ENCODE measurements around the gene MTERF2.
"Not testable (repeated sequence)": the region's sequence is repeated elsewhere in the genome, so short reads cannot be mapped to it uniquely, and the experiment has no call there.

MTERF2 gene

GRCh38 chr12:106986625-106987389, at the start of gene MTERF2:
Gene MTERF2 (minus strand): TSS chr12:106987146. CDS start chr12:106978714, 8,432 bp downstream.
- peak; percentile 98 for DNase-seq (ENCODE audit: low spot score)

- no peak for DNase-seq (ENCODE audit: low spot score)
These were observed 48.8 kb upstream of the MTERF2 start for GRCh38 chr12:107035733-107036132.

DNA sequence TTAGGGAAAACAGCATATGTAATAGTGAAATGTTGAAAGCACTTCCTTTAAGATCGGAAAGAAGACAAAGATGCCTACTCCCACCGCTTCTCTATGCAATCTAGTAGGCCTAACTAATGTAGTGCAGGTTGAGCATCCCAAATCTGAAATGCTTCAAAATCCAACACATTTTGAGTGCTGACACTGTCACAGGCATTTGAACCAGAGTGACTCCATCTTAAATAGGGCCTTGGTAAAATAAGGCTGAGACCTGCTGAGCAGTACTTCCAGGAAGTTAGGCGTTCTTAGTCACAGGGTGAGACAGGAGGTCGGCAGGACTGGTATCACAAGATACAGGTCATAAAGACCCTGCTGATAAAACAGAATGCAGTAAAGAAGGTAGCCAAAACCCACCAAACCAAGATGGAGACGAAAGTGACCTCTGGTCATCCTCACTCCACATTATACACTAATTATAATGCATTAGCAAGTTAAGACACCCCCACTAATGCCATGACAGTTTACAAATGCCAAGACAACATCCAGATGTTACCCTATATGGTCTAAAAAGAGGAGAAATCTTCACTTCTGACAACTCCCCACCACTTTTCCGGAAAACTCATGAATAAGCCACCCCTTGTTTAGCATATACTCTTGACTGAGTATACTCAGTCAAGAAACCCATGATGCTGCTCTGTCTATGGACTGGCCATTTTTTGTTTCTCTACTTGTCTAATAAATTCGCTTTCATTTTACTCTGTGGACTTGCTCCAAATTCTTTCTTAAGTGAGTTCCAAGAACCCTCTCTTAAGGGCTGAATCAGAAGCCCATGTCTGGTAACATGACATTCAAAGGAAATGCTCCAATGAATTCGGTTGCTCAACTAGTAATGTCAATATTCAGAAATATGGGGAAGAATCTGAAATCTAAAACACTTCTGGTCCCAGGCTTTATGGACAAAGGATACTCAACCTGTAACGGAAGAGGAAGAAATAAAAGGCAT, 47.1 kb upstream of the MTERF2 start:
- no peak for DNase-seq (ENCODE audit: low spot score)

DNA sequence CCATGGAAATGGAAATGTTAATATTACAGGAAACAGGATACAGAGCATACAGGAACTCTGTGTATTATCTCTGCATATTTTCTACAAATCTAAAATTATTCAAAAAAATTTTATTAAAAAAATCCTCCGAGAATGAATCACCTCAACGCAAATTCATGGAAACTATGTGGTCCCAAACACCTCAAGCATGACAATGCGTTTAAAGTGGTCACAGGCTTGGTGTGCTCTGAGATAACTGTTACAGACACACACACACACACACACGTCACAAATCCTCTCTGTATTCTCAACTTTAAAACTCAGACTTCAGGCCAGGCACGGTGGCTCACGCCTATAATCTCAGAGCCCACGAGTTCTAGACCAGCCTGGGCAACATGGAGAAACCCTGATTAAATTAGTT, 45.3 kb upstream of the MTERF2 start:
- DNase-seq (ENCODE audit: low spot score), result no peak

DNA sequence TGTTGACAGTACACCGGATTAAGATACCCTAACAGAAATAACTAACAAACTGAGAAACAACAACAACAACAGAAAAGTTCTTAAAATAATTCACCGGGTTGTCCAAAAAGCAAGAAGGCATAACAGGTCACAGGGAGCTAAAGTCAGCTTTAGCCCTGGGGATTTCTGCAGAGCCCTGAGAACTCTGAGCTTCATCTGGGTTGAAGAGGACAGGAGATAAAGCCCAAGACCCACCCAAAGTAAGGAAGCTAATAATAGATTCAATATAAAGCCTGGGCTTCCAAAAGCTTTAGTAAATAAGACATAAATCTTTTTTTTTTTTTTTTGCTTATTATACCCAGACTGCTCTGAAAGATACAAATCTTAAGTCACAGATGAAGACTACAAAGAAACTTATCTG, 44.1 kb upstream of the MTERF2 start:
- DNase-seq (ENCODE audit: low spot score), result no peak

DNA sequence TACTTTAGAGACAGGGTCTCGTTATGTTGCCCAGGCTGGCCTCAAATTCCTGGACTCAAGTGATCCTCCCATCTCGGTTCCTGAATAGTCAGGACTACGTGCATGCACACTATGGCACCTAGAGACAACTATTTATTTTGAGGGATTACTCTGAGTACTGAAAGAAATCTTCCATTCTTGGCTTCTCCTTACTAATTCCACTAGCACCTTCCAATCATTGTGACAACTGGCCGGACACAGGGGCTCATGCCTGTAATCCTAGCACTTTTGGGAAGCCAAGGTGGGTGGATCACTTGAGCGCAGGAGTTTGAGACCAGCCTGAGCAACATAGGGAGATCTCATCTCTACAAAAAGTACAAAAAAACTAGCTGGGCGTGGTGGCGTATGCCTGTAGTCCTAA, 42.1 kb upstream of the MTERF2 start:
- DNase-seq (ENCODE audit: low spot score), result no peak

DNA sequence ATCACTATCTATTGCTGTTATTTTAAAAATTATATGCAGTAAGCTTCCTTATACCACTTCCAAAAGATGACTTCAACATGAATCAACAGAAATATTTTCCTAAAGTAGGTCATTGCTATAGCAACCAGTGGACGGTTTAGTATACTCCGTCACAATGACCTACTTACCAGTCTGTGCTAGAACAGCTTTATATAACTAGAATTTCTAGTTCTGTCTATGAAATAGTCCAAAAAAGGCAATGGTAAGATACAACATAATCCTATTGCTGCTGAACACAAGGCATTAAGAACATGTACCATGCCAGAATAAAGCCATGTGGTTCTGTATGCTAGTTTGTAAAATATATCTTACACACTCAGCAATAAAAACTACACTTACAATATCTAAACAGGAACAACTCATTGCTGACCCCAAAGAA, 40.7 kb upstream of the MTERF2 start:
- DNase-seq (ENCODE audit: low spot score), result peak; percentile 13

- DNase-seq (ENCODE audit: low spot score), result no peak
These were observed 40.1 kb upstream of the MTERF2 start for GRCh38 chr12:107026806-107027635.

DNA sequence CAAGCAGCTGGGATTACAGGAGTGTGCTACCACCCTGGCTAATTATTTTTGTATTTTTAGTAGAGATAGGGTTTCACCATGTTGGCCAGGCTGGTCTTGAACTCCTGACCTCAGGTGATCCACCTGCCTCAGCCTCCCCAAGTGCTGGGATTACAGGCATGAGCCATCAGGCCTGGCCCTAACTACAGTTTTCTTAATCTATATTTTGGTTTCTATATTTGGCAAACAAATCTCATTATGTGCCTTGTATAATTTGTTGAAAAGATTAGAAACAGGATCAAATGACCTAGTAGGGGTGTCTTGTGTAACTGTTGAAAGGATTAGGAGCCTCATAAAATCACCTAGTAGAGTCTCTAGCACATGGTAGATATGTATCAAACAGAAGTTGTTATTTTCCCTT, 39.4 kb upstream of the MTERF2 start:
- not testable (repeated sequence) for DNase-seq (ENCODE audit: low spot score)

DNA sequence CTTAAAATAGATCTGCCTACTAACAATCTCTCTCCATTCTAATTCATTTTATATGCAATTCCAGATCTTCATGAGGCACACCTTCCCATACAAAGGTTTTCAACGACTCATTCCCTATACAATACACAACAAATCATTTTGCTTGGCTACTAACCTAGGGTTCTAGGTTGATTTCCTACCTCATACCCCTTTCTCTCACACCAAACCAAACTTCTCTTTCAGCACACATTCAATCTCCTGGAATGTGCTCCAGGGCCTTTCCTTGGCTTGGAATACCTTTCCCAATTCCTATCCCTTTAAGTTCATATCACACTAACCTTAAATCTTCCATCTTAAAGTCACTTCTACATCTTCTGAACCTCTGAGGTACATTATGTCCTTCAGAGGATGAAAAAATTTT, 38.7 kb upstream of the MTERF2 start:
- no peak for DNase-seq (ENCODE audit: low spot score)

- no peak for DNase-seq (ENCODE audit: low spot score)
These were observed 32.6 kb upstream of the MTERF2 start for GRCh38 chr12:107019546-107019945.

GRCh38 chr12:107017042-107017441, 30.1 kb upstream of the MTERF2 start:
- DNase-seq (ENCODE audit: low spot score), result no peak

GRCh38 chr12:107014055-107014454, 27.1 kb upstream of the MTERF2 start:
- peak; percentile 42 for DNase-seq (ENCODE audit: low spot score)

GRCh38 chr12:107012736-107013425, 25.9 kb upstream of the MTERF2 start:
- DNase-seq (ENCODE audit: low spot score), result no peak

- no peak for DNase-seq (ENCODE audit: low spot score)
These were observed 24.6 kb upstream of the MTERF2 start for GRCh38 chr12:107011519-107011918.

DNA sequence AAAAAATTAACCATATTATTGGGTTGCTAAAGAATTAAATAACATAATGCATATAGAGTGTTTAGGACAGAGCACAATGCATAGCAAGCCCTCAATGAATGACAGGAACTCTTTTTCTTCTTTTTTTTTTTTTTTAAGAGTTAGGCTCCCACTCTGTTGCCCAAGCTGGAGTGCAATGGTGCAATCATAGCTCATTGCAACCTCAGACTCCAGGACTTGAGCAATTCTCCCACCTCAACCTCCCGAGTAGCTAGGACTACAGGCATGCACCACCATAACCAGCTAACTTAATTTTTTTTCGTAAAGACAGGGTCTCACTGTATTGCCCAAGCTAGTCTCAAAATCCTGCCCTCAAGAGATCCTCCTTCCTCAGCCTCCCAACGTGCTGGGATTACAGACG, 20.5 kb upstream of the MTERF2 start:
- no peak for DNase-seq (ENCODE audit: low spot score)

GRCh38 chr12:107002665-107003064, 15.7 kb upstream of the MTERF2 start:
- not testable (repeated sequence) for DNase-seq (ENCODE audit: low spot score)

GRCh38 chr12:106999446-106999845, 12.5 kb upstream of the MTERF2 start:
- DNase-seq (ENCODE audit: low spot score), result no peak

DNA sequence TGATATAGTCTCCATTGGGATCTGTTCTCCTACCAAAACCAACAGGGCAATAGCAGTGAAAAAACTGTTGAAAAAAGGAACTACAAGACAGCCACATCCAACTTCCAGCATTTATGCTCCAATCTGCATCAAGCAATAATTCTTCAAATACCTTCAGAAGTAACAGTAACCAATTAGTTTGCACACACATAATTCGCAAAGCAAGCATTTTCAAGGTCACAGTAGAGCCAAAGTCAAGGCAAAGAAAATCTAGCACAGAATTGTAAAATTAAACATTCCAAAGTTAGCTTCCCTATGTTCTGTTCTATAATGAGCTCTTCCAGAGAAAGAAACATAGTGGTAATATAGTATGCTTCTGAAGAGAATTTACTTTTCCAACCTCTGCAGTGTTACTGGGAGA, 11.0 kb upstream of the MTERF2 start:
- DNase-seq (ENCODE audit: low spot score), result no peak

DNA sequence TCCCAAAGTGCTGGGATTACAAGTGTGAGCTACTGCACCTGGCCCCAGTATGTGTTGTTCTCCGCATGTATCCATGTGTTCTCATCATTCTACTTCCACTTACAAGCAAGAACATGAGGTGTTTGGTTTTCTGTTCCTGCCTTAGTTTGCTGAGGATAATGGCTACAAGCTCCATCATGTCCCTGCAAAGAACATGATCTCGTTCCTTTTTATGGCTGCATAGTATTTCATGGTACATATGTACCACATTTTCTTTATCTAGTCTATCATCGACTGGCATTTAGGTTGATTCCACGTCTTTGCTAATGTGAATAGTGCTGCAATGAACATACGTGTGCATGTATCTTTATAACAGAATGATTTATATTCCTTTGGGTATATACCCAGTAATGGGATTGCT, 9.2 kb upstream of the MTERF2 start:
- DNase-seq (ENCODE audit: low spot score), result not testable (repeated sequence)

DNA sequence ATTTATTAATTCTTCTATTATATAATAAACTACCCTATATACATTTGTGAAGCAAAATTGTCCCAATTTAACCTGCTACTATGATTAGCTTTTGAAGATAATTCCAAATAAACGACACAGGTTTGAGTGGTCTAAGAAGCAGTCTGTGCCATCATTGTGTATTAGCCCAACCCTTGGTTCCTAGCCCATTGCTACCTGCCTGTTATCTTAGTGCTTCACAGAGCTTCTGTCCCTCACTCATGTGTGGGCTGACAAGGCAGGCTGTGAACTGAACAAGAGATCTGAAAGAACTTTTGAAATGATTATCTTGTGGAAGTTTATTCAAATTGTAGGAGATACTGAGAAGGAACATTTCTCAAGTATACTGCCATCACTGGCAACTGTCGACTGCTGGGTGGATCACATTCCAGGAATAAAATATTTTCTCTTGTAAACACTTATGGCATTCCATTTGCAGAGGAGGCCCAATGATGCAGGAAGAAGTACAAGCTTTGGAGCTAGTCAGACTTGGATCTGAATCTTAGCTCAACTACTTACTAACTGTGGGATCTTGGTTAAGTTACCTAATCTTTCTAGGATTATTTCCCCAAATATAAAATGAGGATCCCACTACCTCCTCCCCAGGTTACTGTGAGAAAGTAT, 7.8 kb upstream of the MTERF2 start:
- DNase-seq (ENCODE audit: low spot score), result no peak
